Measurements from ENCODE around the gene CFTR. TPM values are rescaled to one million over a fixed set of nuclear protein-coding genes. Genes with fewer than 3 reads are reported as not detected.
"Not testable (repeated sequence)": the region's sequence is repeated elsewhere in the genome, so short reads cannot be mapped to it uniquely, and the experiment has no call there.

CFTR gene
- total RNA-seq, 2 experiments from 2014 or later, result not detected

- H3K27ac Mint-ChIP-seq, result no peak overlapping the region
- ATAC-seq (ENCODE audit: low read depth), result no peak
- H3K9me3 Mint-ChIP-seq, result no peaks in the 10 kb centered on the region
Measured at GRCh38 chr7:117478836-117479224, 995 bp upstream of the CFTR start.

GRCh38 chr7:117480055-117480362, 184 bp downstream of the CFTR start:
- Mint-ChIP-seq H3K4me3 (no peak overlapping the region), H3K27me3 (peaks cover 37% of the 10 kb centered on the region)
- POLR2A ChIA-PET, result no interaction called here

More at GRCh38 chr7:117478836-117479224, 995 bp upstream of the CFTR start:
- Mint-ChIP-seq H3K27me3 (peaks cover 37% of the 10 kb centered on the region), H3K4me3 (no peak overlapping the region), H3K4me1 (no peaks in the 10 kb centered on the region), H3K36me3 (no peaks in the 10 kb centered on the region)
- POLR2A ChIA-PET, result no interaction called here
- DNase-seq, result no peak

GRCh38 chr7:117480978-117481377, 1.2 kb downstream of the CFTR start:
- Mint-ChIP-seq H3K36me3 (no peaks in the 10 kb centered on the region), H3K27ac (no peak overlapping the region), H3K4me1 (no peaks in the 10 kb centered on the region), H3K4me3 (no peak overlapping the region), H3K27me3 (peaks cover 37% of the 10 kb centered on the region), H3K9me3 (no peaks in the 10 kb centered on the region)
- POLR2A ChIA-PET, result no interaction called here
- ATAC-seq (ENCODE audit: low read depth) (no peak), DNase-seq (no peak)

More at GRCh38 chr7:117480055-117480362, 184 bp downstream of the CFTR start:
- no peaks in the 10 kb centered on the region for H3K9me3 Mint-ChIP-seq
- H3K4me1 Mint-ChIP-seq, result no peaks in the 10 kb centered on the region
- H3K27ac Mint-ChIP-seq, result no peak overlapping the region
- no peak for ATAC-seq (ENCODE audit: low read depth)
- H3K36me3 Mint-ChIP-seq, result no peaks in the 10 kb centered on the region
- no peak for DNase-seq

GRCh38 chr7:117485118-117485620, 5.3 kb downstream of the CFTR start:
- DNase-seq, result no peak
- H3K27ac Mint-ChIP-seq, result no peak overlapping the region
- no peaks in the 10 kb centered on the region for H3K36me3 Mint-ChIP-seq
- no peaks in the 10 kb centered on the region for H3K4me1 Mint-ChIP-seq
- H3K27me3 Mint-ChIP-seq, result peaks cover 15% of the 10 kb centered on the region
- POLR2A ChIA-PET, result no interaction called here
- no peak overlapping the region for H3K4me3 Mint-ChIP-seq
- H3K9me3 Mint-ChIP-seq, result no peaks in the 10 kb centered on the region
- no peak for ATAC-seq (ENCODE audit: low read depth)

DNA sequence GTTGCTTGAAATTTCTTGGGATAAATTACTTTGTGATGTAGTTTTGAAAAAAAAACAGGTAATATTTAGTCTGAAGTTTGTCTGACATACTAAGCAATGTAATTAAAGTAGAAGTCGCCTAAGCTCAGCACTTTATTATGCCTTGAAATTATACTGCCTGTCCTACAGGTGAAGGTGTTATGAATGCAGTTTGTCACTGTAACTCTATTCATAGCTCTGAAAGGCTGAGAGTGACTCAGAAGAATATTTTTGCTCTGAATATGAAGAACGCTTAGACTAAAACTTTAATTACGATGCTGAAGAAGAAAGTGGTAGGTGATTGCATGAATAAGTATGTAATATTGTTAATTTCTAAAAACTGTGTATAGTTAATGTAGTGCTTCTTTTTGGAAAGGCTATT, 9.2 kb downstream of the CFTR start:
- POLR2A ChIA-PET, result no interaction called here
- Mint-ChIP-seq H3K36me3 (no peaks in the 10 kb centered on the region), H3K27me3 (no peaks in the 10 kb centered on the region), H3K27ac (no peak overlapping the region), H3K9me3 (no peaks in the 10 kb centered on the region), H3K4me1 (no peaks in the 10 kb centered on the region), H3K4me3 (no peak overlapping the region)
- ATAC-seq (ENCODE audit: low read depth), result no peak
- no peak for DNase-seq

- Mint-ChIP-seq H3K4me1 (no peaks in the 10 kb centered on the region), H3K27me3 (no peaks in the 10 kb centered on the region), H3K4me3 (no peak overlapping the region), H3K36me3 (no peaks in the 10 kb centered on the region), H3K9me3 (no peaks in the 10 kb centered on the region), H3K27ac (no peak overlapping the region)
- ATAC-seq (ENCODE audit: low read depth), result no peak
- POLR2A ChIA-PET, result no interaction called here
- no peak for DNase-seq
Measured at GRCh38 chr7:117489430-117489829, 9.6 kb downstream of the CFTR start.

- POLR2A ChIA-PET, result no interaction called here
- H3K4me3 Mint-ChIP-seq, result no peak overlapping the region
- no peak for DNase-seq
- no peaks in the 10 kb centered on the region for H3K9me3 Mint-ChIP-seq
- no peak for ATAC-seq (ENCODE audit: low read depth)
- no peaks in the 10 kb centered on the region for H3K4me1 Mint-ChIP-seq
- no peaks in the 10 kb centered on the region for H3K27me3 Mint-ChIP-seq
- no peaks in the 10 kb centered on the region for H3K36me3 Mint-ChIP-seq
- no peak overlapping the region for H3K27ac Mint-ChIP-seq
Measured at GRCh38 chr7:117489911-117490310, 10.1 kb downstream of the CFTR start.

DNA sequence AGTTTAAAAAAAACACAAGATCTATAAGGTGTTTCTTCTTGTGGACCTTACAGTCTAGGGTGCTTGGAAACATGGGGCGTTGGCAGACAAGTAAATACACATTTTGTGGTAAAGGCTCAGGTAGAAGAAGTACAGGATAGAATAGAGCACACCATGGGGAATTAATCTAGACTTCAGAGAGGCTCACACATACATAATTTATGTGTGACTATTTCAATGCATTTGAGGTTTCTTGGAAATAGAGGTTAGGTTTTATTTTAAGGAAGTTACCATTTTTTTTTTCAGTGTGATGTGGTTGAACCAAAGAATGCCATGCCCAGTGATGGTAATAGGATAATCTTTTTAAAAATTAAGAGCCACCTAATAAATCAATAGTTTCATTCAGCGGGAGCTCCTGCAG, 12.8 kb downstream of the CFTR start:
- POLR2A ChIA-PET, result no interaction called here
- no peak overlapping the region for H3K4me3 Mint-ChIP-seq

GRCh38 chr7:117493460-117493859, 13.6 kb downstream of the CFTR start:
- H3K4me1 Mint-ChIP-seq, result no peaks in the 10 kb centered on the region
- no peaks in the 10 kb centered on the region for H3K36me3 Mint-ChIP-seq
- H3K27ac Mint-ChIP-seq, result no peak overlapping the region
- DNase-seq (no peak), ATAC-seq (ENCODE audit: low read depth) (no peak)
- H3K27me3 Mint-ChIP-seq, result no peaks in the 10 kb centered on the region
- no peaks in the 10 kb centered on the region for H3K9me3 Mint-ChIP-seq
- POLR2A ChIA-PET, result no interaction called here
- H3K4me3 Mint-ChIP-seq, result no peak overlapping the region

More for the DNA sequence above, 12.8 kb downstream of the CFTR start:
- no peak overlapping the region for H3K27ac Mint-ChIP-seq
- no peaks in the 10 kb centered on the region for H3K9me3 Mint-ChIP-seq
- H3K27me3 Mint-ChIP-seq, result no peaks in the 10 kb centered on the region
- DNase-seq, result no peak
- no peaks in the 10 kb centered on the region for H3K36me3 Mint-ChIP-seq
- H3K4me1 Mint-ChIP-seq, result no peaks in the 10 kb centered on the region
- no peak for ATAC-seq (ENCODE audit: low read depth)

GRCh38 chr7:117495308-117495707, 15.5 kb downstream of the CFTR start:
- POLR2A ChIA-PET, result no interaction called here
- DNase-seq, result no peak
- Mint-ChIP-seq H3K36me3 (no peaks in the 10 kb centered on the region), H3K27me3 (no peaks in the 10 kb centered on the region), H3K9me3 (no peaks in the 10 kb centered on the region), H3K4me3 (no peak overlapping the region), H3K27ac (no peak overlapping the region), H3K4me1 (no peaks in the 10 kb centered on the region)
- no peak for ATAC-seq (ENCODE audit: low read depth)

- Mint-ChIP-seq H3K4me1 (no peaks in the 10 kb centered on the region), H3K4me3 (no peak overlapping the region), H3K36me3 (no peaks in the 10 kb centered on the region), H3K27ac (no peak overlapping the region), H3K27me3 (no peaks in the 10 kb centered on the region), H3K9me3 (no peaks in the 10 kb centered on the region)
- POLR2A ChIA-PET, result no interaction called here
- DNase-seq, result no peak
- no peak for ATAC-seq (ENCODE audit: low read depth)
Measured at GRCh38 chr7:117502331-117502730, 22.5 kb downstream of the CFTR start.

DNA sequence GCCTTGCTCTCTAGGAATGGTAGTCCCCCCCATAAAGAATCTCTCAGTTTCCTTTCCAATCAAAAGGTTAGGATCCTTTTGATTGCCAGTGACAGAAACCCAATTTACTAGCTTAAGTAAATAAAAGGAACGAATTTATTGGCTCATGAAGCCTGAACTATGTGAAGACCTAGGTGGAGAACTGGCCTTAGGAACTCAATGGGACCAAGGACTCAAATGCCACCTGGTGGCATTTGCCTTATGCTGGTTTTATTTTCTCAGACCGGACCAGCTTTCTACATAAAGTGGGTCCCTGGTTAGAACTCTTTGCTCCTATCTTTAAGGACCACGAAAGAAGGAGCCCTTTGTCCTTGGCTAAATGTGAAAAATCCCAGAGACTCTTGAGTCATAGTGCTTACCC, 25.4 kb downstream of the CFTR start:
- Mint-ChIP-seq H3K4me3 (no peak overlapping the region), H3K4me1 (no peaks in the 10 kb centered on the region), H3K27ac (no peak overlapping the region), H3K27me3 (no peaks in the 10 kb centered on the region), H3K36me3 (no peaks in the 10 kb centered on the region), H3K9me3 (no peaks in the 10 kb centered on the region)
- POLR2A ChIA-PET, result no interaction called here
- DNase-seq (no peak), ATAC-seq (ENCODE audit: low read depth) (no peak)

- Mint-ChIP-seq H3K4me3 (no peak overlapping the region), H3K27ac (no peak overlapping the region), H3K27me3 (no peaks in the 10 kb centered on the region), H3K9me3 (peaks cover 2% of the 10 kb centered on the region), H3K4me1 (no peaks in the 10 kb centered on the region), H3K36me3 (no peaks in the 10 kb centered on the region)
- POLR2A ChIA-PET, result no interaction called here
- ATAC-seq (ENCODE audit: low read depth) (no peak), DNase-seq (no peak)
Measured at GRCh38 chr7:117508676-117509075, 28.9 kb downstream of the CFTR start.

GRCh38 chr7:117517194-117517593, 37.4 kb downstream of the CFTR start:
- H3K27ac Mint-ChIP-seq; DNase-seq; H3K27me3 Mint-ChIP-seq; POLR2A ChIA-PET; H3K36me3 Mint-ChIP-seq; H3K9me3 Mint-ChIP-seq; ATAC-seq (ENCODE audit: low read depth); H3K4me3 Mint-ChIP-seq; H3K4me1 Mint-ChIP-seq: not testable (repeated sequence)

GRCh38 chr7:117530390-117530789, 50.6 kb downstream of the CFTR start:
- Mint-ChIP-seq H3K4me1 (no peaks in the 10 kb centered on the region), H3K27ac (no peak overlapping the region), H3K27me3 (no peaks in the 10 kb centered on the region), H3K36me3 (no peaks in the 10 kb centered on the region), H3K4me3 (no peak overlapping the region), H3K9me3 (peaks cover 2% of the 10 kb centered on the region)
- POLR2A ChIA-PET, result no interaction called here
- no peak for DNase-seq
- ATAC-seq (ENCODE audit: low read depth), result no peak
